HL-60 (cell line): ENCODE measurements around the gene UBTD1.

Experiments
- DNase-seq, 2 experiments: peaks; one replicate each; pipeline ENCODE4 v3.0.0-alpha.2; 2010 to 2020; ENCODE audit warnings: low read depth in 1 of 2, low spot score in 1 of 2
- H3K27ac ChIP-seq: fragments of 250-450 bp; sonication (Bioruptor Pico); replicated peaks from 2 replicates; pipeline ENCODE4 v1.5.1; 2020; ENCODE audit warnings: mild to moderate bottlenecking, moderate library complexity
- H3K27me3 ChIP-seq: fragments of 250-450 bp; sonication (Bioruptor Pico); 2 replicates; pipeline ENCODE4 v1.5.1; 2021; ENCODE audit warnings: mild to moderate bottlenecking, moderate library complexity; ENCODE audit not compliant: insufficient read depth, poor library complexity, severe bottlenecking
- H3K4me3 ChIP-seq: replicated peaks from 2 replicates; pipeline ENCODE4 v1.5.1; 2011; ENCODE audit warnings: mild to moderate bottlenecking, control low read depth, low read length; ENCODE audit not compliant: insufficient read depth
- GABPA ChIP-seq: IDR thresholded peaks from 2 replicates; pipeline ENCODE4 v1.6.1; 2012; ENCODE audit warnings: low read depth
- POLR2AphosphoS5 ChIP-seq: IDR thresholded peaks from 2 replicates; pipeline ENCODE4 v1.6.1; 2012; ENCODE audit warnings: low read depth
- REST ChIP-seq: IDR thresholded peaks from 2 replicates; pipeline ENCODE4 v1.6.1; 2012; ENCODE audit warnings: low read depth; ENCODE audit not compliant: insufficient replicate concordance
- SPI1 ChIP-seq: IDR thresholded peaks from 2 replicates; pipeline ENCODE4 v1.6.1; 2012; ENCODE audit warnings: low read depth, mild to moderate bottlenecking, borderline replicate concordance
- TF ChIP-seq, protein P1 (sequence below): IDR thresholded peaks from one replicate; pipeline ENCODE4 v1.5.1; 2011; ENCODE audit warnings: low read length, control low read depth, inconsistent platforms; ENCODE audit not compliant: insufficient read depth

The UBTD1 gene

DNA sequence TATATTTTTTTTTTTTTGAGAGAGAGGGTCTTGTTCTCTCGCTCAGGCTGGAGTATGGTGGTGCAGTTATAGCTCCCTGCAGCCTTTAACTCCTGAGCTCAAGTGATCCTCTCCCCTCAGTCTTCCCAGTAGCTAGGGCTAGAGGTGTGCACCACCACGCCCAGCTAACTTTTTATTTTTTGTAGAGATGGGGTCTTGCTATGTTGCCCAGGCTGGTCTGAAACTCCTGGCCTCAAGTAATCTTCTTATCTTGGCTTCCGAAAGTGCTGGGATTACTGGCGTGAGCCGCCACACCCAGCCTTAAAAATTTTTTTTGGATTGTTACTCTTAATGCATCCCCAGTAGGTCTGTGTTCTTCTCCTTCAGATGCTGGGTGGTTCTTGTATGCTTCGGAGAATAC lies 4.2 kb downstream of the UBTD1 start:
- H3K27ac ChIP-seq: no peak overlapping the region
- TF ChIP-seq SPI1 (no peak), REST (no peak), GABPA (no peak), POLR2AphosphoS5 (no peak)
- TF ChIP-seq, protein P1, sequence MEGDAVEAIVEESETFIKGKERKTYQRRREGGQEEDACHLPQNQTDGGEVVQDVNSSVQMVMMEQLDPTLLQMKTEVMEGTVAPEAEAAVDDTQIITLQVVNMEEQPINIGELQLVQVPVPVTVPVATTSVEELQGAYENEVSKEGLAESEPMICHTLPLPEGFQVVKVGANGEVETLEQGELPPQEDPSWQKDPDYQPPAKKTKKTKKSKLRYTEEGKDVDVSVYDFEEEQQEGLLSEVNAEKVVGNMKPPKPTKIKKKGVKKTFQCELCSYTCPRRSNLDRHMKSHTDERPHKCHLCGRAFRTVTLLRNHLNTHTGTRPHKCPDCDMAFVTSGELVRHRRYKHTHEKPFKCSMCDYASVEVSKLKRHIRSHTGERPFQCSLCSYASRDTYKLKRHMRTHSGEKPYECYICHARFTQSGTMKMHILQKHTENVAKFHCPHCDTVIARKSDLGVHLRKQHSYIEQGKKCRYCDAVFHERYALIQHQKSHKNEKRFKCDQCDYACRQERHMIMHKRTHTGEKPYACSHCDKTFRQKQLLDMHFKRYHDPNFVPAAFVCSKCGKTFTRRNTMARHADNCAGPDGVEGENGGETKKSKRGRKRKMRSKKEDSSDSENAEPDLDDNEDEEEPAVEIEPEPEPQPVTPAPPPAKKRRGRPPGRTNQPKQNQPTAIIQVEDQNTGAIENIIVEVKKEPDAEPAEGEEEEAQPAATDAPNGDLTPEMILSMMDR: no peak
- no peaks in the 10 kb centered on the region for H3K27me3 ChIP-seq
- no peak overlapping the region for H3K4me3 ChIP-seq
- no peak for DNase-seq

- H3K27me3 ChIP-seq: no peaks in the 10 kb centered on the region
These were observed 4.7 kb downstream of the UBTD1 start for GRCh38 chr10:97503406-97503805.

GRCh38 chr10:97505152-97505551 lies 6.4 kb downstream of the UBTD1 start:
- DNase-seq: peak in 1 of 2 experiments; percentile 16
- TF ChIP-seq SPI1 (peak; percentile 76), POLR2AphosphoS5 (no peak), GABPA (no peak), REST (no peak)
- TF ChIP-seq, protein P1: no peak
- H3K27ac ChIP-seq: no peak overlapping the region
- no peaks in the 10 kb centered on the region for H3K27me3 ChIP-seq
- H3K4me3 ChIP-seq: no peak overlapping the region

More at GRCh38 chr10:97503406-97503805, 4.7 kb downstream of the UBTD1 start:
- TF ChIP-seq GABPA (no peak), POLR2AphosphoS5 (peak; percentile 33; the same call in 1 of the 2 replicates), SPI1 (peak; percentile 9; the same call in 1 of the 2 replicates), REST (no peak)
- Histone ChIP-seq H3K4me3 (no peak overlapping the region), H3K27ac (no peak overlapping the region)
- DNase-seq: peak in 1 of 2 experiments; percentile 60
